Fibroblast of lung (primary cell): ENCODE measurements around the gene GAS7.

Source experiments
- CTCF ChIP-seq, 2 donors: IDR thresholded peaks in 1 of 2; conservative IDR thresholded peaks in 1 of 2; 1 replicate in 1 of 2; 2 replicates in 1 of 2; pipeline ENCODE4 v1.5.1; 2011 to 2012; ENCODE audit warnings: low read length in 2 of 2, control low read depth in 1 of 2, inconsistent platforms in 1 of 2, low read depth in 1 of 2, mild to moderate bottlenecking in 1 of 2
- EZH2 ChIP-seq: IDR thresholded peaks from 2 replicates; pipeline ENCODE4 v1.5.1; 2012; ENCODE audit warnings: low read length, control low read depth, mild to moderate bottlenecking; ENCODE audit errors: missing control alignments

- no peak for TF ChIP-seq CTCF (conservative IDR thresholded peaks at IDR 0.05 in 1 of 2, IDR thresholded peaks at IDR 0.05 in 1 of 2; ENCODE audit: low read depth in 1 of 2, low read length in 2 of 2)
- TF ChIP-seq EZH2: no peak
Observed at GRCh38 chr17:10120749-10121148, 77.7 kb downstream of the GAS7 start.
